22Rv1 (cell line): Measurements from ENCODE around the gene LRRC17.

Source experiments
- ZFX ChIP-seq: fragments of 450-650 bp; IDR thresholded peaks from 2 replicates; pipeline ENCODE4 v1.6.1; 2017; ENCODE audit warnings: antibody characterized with exemption, borderline replicate concordance
- TF ChIP-seq, protein P1 (sequence below): fragments of 450-650 bp; IDR thresholded peaks from 2 replicates; pipeline ENCODE4 v1.5.1; 2017; ENCODE audit warnings: mild to moderate bottlenecking

DNA sequence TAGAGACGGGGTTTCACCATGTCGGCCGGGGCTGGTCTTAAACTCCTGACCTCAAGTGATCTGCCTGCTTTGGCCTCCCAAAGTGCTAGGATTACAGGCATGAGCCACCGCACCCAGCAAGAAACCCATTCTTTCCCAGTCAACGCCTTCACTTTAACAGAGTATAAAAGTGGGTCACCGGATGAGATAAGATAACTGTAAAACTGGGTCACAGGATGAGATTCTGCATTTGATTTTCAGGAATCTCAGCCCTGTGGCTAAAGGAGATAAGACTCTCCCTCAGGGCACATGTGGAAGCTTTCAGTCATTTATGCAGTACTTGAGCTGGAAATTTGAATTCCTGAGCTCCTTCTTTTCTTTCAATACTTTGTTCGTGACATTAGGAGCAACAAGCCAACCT is 70.8 kb downstream of the LRRC17 start:
- TF ChIP-seq, protein P1, sequence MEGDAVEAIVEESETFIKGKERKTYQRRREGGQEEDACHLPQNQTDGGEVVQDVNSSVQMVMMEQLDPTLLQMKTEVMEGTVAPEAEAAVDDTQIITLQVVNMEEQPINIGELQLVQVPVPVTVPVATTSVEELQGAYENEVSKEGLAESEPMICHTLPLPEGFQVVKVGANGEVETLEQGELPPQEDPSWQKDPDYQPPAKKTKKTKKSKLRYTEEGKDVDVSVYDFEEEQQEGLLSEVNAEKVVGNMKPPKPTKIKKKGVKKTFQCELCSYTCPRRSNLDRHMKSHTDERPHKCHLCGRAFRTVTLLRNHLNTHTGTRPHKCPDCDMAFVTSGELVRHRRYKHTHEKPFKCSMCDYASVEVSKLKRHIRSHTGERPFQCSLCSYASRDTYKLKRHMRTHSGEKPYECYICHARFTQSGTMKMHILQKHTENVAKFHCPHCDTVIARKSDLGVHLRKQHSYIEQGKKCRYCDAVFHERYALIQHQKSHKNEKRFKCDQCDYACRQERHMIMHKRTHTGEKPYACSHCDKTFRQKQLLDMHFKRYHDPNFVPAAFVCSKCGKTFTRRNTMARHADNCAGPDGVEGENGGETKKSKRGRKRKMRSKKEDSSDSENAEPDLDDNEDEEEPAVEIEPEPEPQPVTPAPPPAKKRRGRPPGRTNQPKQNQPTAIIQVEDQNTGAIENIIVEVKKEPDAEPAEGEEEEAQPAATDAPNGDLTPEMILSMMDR, result no peak
- TF ChIP-seq ZFX, result no peak
